Mucosa of descending colon (tissue), 3 donors: Measurements from ENCODE around the gene HPS3. TPM values are rescaled to one million over a fixed set of nuclear protein-coding genes. Genes with fewer than 3 reads are reported as not detected.
"Not testable (repeated sequence)": the region's sequence is repeated elsewhere in the genome, so short reads cannot be mapped to it uniquely, and the experiment has no call there.

Experiments
- ATAC-seq: fragments of 200-7000 bp; cut with Tn5 transposase; one replicate; pipeline ENCODE4 v1.9.1; 2020; ENCODE audit warnings: mild to moderate bottlenecking, moderate library complexity
- DNase-seq, 3 donors: peaks; one replicate each; pipeline ENCODE4 v3.0.0-alpha.2; 2020
- H3K36me3 ChIP-seq: fragments of 200-600 bp; one replicate; pipeline ENCODE4 v1.8.0; 2021; ENCODE audit warnings: low read depth, mild to moderate bottlenecking
- H3K4me1 ChIP-seq: fragments of 200-600 bp; one replicate; pipeline ENCODE4 v1.8.0; 2021; ENCODE audit warnings: low read depth, mild to moderate bottlenecking
- H3K4me3 ChIP-seq: fragments of 200-600 bp; one replicate; pipeline ENCODE4 v1.8.0; 2021; ENCODE audit warnings: mild to moderate bottlenecking
- H3K9me3 ChIP-seq: fragments of 200-600 bp; one replicate; pipeline ENCODE4 v1.8.0; 2021; ENCODE audit warnings: mild to moderate bottlenecking
- intact Hi-C, 2 donors: fragments of 100-400 bp; cut with DNase I in 1 of 2; cut with micrococcal nuclease in 1 of 2; formaldehyde crosslinking; loops; one replicate each; pipeline versions ENCODE4 v1.11.0 to v1.11.1; 2022; cut with DNase I, micrococcal nuclease
- total RNA-seq, 3 donors: library from RNA; stranded (reverse); fragmentation: NEBNext Ultra II Directional in 2 of 3; extraction: Animal tissue kit (Norgen Biotek cat#: 25700) in 2 of 3; gene quantifications; one replicate each; pipeline versions ENCODE4 v1.2.1 to v1.2.4, GENCODE V29; 2021 to 2023
- TF ChIP-seq, protein P1 (sequence below): fragments of 200-600 bp; IDR thresholded peaks from one replicate; pipeline ENCODE4 v1.8.0; 2022; ENCODE audit warnings: antibody characterized with exemption, mild to moderate bottlenecking
- donor health status: DM: no; HTN: no; CAD: no; lungs with moderate emphysema.
- donor health status: DM: no; HTN: no; CAD: no.
- donor health status: DM: no; HTN: yes; CAD: no.

The HPS3 gene
- total RNA-seq, 3 donors from 2014 or later, result 14.5 to 24.2 (median 20.2) TPM

DNA sequence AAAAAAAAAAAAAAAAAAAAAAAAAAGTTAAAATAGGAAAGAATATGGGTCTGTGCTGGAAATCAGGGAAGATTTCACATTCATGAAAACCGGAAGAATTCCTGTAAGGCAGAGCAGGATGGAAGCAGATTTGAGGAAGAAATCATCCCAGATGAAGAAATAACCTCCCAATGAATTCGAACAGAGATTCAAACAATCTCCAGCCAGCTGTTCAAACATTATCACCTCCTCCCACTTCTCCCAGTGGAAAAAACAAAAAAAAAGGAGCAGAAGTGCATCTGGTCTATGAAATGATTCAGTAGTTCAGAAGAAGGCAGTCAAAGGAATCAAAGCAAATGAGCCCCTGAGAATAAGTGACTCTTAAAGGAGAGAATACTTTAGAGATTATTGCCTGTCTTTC, 59.1 kb downstream of the HPS3 start:
- H3K4me3 ChIP-seq, result no peak overlapping the region
- no peaks in the 10 kb centered on the region for H3K4me1 ChIP-seq
- TF ChIP-seq, protein P1, sequence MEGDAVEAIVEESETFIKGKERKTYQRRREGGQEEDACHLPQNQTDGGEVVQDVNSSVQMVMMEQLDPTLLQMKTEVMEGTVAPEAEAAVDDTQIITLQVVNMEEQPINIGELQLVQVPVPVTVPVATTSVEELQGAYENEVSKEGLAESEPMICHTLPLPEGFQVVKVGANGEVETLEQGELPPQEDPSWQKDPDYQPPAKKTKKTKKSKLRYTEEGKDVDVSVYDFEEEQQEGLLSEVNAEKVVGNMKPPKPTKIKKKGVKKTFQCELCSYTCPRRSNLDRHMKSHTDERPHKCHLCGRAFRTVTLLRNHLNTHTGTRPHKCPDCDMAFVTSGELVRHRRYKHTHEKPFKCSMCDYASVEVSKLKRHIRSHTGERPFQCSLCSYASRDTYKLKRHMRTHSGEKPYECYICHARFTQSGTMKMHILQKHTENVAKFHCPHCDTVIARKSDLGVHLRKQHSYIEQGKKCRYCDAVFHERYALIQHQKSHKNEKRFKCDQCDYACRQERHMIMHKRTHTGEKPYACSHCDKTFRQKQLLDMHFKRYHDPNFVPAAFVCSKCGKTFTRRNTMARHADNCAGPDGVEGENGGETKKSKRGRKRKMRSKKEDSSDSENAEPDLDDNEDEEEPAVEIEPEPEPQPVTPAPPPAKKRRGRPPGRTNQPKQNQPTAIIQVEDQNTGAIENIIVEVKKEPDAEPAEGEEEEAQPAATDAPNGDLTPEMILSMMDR, result no peak
- no peak for DNase-seq
- no peaks in the 10 kb centered on the region for H3K9me3 ChIP-seq
- no peaks in the 10 kb centered on the region for H3K36me3 ChIP-seq
- ATAC-seq, result no peak
- intact Hi-C loops, result no loop called here

DNA sequence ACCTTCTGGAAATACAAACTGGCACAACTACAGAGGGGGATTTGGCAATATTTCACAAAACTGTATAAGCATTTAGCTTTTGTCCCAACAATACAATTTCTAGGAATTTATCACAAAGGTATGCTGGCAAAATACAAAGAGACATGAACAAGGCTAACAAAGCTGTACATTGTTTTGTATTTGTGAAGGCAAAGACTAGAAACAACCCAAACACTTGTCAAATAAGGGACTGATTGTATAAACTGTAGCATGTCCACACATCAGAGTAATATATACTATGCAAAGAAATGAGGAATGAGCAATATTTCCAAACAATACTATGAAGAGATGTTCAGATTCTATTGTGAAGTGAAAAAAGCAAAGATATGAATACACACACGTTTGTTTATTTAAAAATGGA, 65.8 kb downstream of the HPS3 start:
- Histone ChIP-seq H3K36me3 (no peaks in the 10 kb centered on the region), H3K9me3 (no peaks in the 10 kb centered on the region), H3K4me1 (no peaks in the 10 kb centered on the region), H3K4me3 (no peak overlapping the region)
- DNase-seq (no peak), ATAC-seq (no peak)
- intact Hi-C loops, result no loop called here
- TF ChIP-seq, protein P1, result no peak

DNA sequence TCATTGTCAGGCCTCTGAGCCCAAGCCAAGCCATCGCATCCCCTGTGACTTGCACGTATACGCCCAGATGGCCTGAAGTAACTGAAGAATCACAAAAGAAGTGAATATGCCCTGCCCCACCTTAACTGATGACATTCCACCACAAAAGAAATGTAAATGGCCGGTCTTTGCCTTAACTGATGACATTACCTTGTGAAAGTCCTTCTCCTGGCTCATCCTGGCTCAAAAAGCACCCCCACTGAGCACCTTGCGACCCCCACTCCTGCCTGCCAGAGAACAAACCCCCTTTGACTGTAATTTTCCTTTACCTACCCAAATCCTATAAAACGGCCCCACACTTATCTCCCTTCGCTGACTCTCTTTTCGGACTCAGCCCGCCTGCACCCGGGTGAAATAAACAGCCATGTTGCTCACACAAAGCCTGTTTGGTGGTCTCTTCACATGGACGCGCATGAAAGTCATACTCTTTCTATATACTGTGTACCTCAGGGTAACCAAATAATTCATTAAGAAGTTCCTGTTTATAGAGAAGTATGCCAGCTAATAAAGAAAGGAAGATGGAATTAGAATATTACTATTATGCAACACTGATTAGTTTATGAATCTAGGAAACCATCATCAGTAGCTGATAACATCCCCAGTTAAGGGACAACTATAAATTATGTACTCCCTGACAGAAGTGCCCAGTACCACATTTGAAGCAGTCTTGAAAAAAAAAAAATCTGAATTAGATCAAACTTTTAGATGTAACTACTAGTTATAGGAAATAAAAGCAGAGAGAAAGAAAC, 67.6 kb downstream of the HPS3 start:
- H3K9me3 ChIP-seq, ATAC-seq, H3K4me1 ChIP-seq, intact Hi-C loops, DNase-seq, H3K36me3 ChIP-seq, H3K4me3 ChIP-seq: not testable (repeated sequence)

DNA sequence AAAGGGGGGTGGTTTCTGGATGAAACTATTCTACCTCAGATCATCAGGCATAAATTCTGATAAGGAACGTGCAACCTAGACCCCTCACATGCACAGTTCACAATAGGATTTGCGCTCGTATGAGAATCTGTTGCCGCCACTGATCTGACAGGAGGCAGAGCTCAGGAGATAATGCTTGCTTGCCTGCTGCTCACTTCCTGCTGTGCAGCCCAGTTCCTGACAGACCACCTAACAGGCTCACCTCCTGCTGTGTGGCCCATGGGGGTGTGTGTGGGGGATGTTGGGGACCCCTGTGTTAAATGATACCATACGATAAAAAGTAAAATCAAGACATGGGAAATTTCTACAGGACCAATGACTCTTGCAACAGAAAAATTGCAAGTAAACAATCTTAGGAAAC, 68.2 kb downstream of the HPS3 start:
- Histone ChIP-seq H3K36me3 (no peaks in the 10 kb centered on the region), H3K9me3 (no peaks in the 10 kb centered on the region), H3K4me1 (no peaks in the 10 kb centered on the region), H3K4me3 (no peak overlapping the region)
- ATAC-seq (no peak), DNase-seq (no peak)
- TF ChIP-seq, protein P1, result no peak
- intact Hi-C loops, result no loop called here

DNA sequence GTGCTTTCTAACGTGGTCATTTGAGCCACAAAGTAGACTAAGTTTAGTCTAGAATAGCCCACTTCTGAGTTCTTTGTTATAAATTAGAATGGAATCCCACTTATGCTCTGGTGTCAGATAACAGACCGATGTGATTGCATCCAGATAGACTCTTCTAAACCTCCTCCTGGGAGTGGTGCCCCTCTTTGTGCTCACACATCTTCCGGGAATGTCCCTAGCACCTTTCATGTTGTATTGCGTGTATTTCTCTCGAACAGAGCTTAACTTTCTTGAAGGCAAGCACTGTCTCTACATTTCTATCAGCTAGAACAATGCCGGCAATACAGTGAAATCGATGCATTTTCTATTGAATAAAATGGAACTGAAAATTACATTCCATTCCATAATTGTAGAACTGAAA, 69.2 kb downstream of the HPS3 start:
- no peak for ATAC-seq
- H3K9me3 ChIP-seq, result no peaks in the 10 kb centered on the region
- DNase-seq, result no peak
- TF ChIP-seq, protein P1, result no peak
- H3K36me3 ChIP-seq, result no peaks in the 10 kb centered on the region
- H3K4me1 ChIP-seq, result no peaks in the 10 kb centered on the region
- H3K4me3 ChIP-seq, result no peak overlapping the region
- intact Hi-C loops, result no loop called here

DNA sequence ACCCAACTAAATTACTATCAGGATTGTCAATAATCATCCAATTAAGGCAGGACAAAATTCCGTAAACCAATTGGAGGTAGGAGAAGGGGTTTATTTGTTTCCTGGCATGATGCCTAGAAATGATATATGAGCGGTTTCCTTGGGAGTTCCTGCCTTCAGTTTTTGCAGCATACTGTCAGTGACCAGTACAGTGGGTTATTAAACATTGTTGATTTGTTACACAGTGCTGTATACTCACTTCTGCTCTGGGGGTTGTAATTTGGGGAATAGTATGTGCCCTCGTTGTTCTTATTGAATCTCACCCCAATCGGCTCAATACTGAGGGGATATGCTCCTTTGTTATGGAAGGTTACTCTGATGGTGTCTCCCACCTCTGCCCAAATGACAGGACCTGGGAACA, 70.0 kb downstream of the HPS3 start:
- H3K4me3 ChIP-seq, result no peak overlapping the region
- intact Hi-C loops, result no loop called here
- H3K36me3 ChIP-seq, result no peaks in the 10 kb centered on the region
- no peak for DNase-seq
- H3K9me3 ChIP-seq, result no peaks in the 10 kb centered on the region
- TF ChIP-seq, protein P1, result no peak
- no peaks in the 10 kb centered on the region for H3K4me1 ChIP-seq
- ATAC-seq, result no peak
